MM.1S (cell line): Measurements from ENCODE around the gene GDF9.

Experiments used
- DNase-seq: peaks from one replicate; pipeline ENCODE4 v3.0.0-alpha.2; 2015
- H2AFZ ChIP-seq: fragments of 300-600 bp; sonication (generic); 2 replicates; pipeline ENCODE4 v1.6.0; 2016; ENCODE audit warnings: antibody characterized with exemption, low read length
- H3F3A ChIP-seq: fragments of 300-600 bp; sonication (generic); 2 replicates; pipeline ENCODE4 v1.6.1; 2016; ENCODE audit warnings: mild to moderate bottlenecking, antibody characterized with exemption, low read length, moderate library complexity, mixed read lengths; ENCODE audit not compliant: insufficient read depth
- H3K27ac ChIP-seq: fragments of 300-600 bp; sonication (generic); 2 replicates; pipeline ENCODE4 v1.5.1; 2016; ENCODE audit warnings: mild to moderate bottlenecking, low read length
- H3K27me3 ChIP-seq: fragments of 300-600 bp; sonication (generic); replicated peaks from 2 replicates; pipeline ENCODE4 v1.6.0; 2016; ENCODE audit warnings: low read length; ENCODE audit not compliant: insufficient read depth
- H3K36me3 ChIP-seq: fragments of 300-600 bp; sonication (generic); replicated peaks from 2 replicates; pipeline ENCODE4 v1.6.1; 2016; ENCODE audit warnings: mild to moderate bottlenecking, low read length, mixed read lengths; ENCODE audit not compliant: insufficient read depth
- H3K4me1 ChIP-seq: fragments of 300-600 bp; sonication (generic); 2 replicates; pipeline ENCODE4 v1.6.1; 2016; ENCODE audit warnings: low read length, mixed read lengths
- H3K4me2 ChIP-seq: fragments of 300-600 bp; sonication (generic); 2 replicates; pipeline ENCODE4 v1.6.0; 2016; ENCODE audit warnings: low read depth, low read length
- H3K4me3 ChIP-seq: fragments of 300-600 bp; sonication (generic); 2 replicates; pipeline ENCODE4 v1.5.1; 2016; ENCODE audit warnings: low read length, mixed read lengths
- H3K79me2 ChIP-seq: fragments of 300-600 bp; sonication (generic); 2 replicates; pipeline ENCODE4 v1.6.1; 2016; ENCODE audit warnings: mixed run types, low read length, mixed read lengths
- H3K9ac ChIP-seq: fragments of 300-600 bp; sonication (generic); 2 replicates; pipeline ENCODE4 v1.6.1; 2016; ENCODE audit warnings: low read length, mixed read lengths
- H3K9me2 ChIP-seq: fragments of 300-600 bp; sonication (generic); replicated peaks from 2 replicates; pipeline ENCODE4 v1.6.1; 2016; ENCODE audit warnings: mild to moderate bottlenecking, low read length, mixed read lengths; ENCODE audit not compliant: insufficient read depth
- H3K9me3 ChIP-seq: fragments of 300-600 bp; sonication (generic); replicated peaks from 2 replicates; pipeline ENCODE4 v1.6.1; 2016; ENCODE audit warnings: mild to moderate bottlenecking, low read length, mixed read lengths; ENCODE audit not compliant: insufficient read depth
- H4K20me1 ChIP-seq: fragments of 300-600 bp; sonication (generic); 2 replicates; pipeline ENCODE4 v1.6.1; 2016; ENCODE audit warnings: mild to moderate bottlenecking, low read length, moderate library complexity, mixed read lengths; ENCODE audit not compliant: insufficient read depth
- CTCF ChIP-seq: fragments of 300-600 bp; sonication (generic); IDR thresholded peaks from 2 replicates; pipeline ENCODE4 v1.5.1; 2016; ENCODE audit warnings: antibody characterized with exemption, low read length, mixed read lengths
- EZH2 ChIP-seq: fragments of 300-600 bp; sonication (generic); optimal IDR thresholded peaks from 2 replicates; pipeline ENCODE3; 2017; ENCODE audit warnings: low read depth, mild to moderate bottlenecking, antibody characterized with exemption, low read length, mixed read lengths
- EZH2phosphoT487 ChIP-seq: fragments of 300-600 bp; sonication (generic); IDR thresholded peaks from 2 replicates; pipeline ENCODE4 v1.6.1; 2018; ENCODE audit warnings: antibody characterized with exemption, low read length

GDF9 gene

GRCh38 chr5:132813599-132814502, 52.4 kb downstream of the GDF9 start:
- H3K4me2 ChIP-seq, result peak overlapping the region; percentile 39; the same call in 1 of the 2 replicates
- H3K9me3 ChIP-seq, result no peaks in the 10 kb centered on the region
- H3K9me2 ChIP-seq, result no peaks in the 10 kb centered on the region
- TF ChIP-seq EZH2 (no peak), CTCF (no peak), EZH2phosphoT487 (no peak)
- H3F3A ChIP-seq, result no peaks in the 10 kb centered on the region
- DNase-seq, result peak; percentile 17
- H4K20me1 ChIP-seq, result no peaks in the 10 kb centered on the region
- no peak overlapping the region for H3K27ac ChIP-seq
- H3K79me2 ChIP-seq, result no peaks in the 10 kb centered on the region
- no peak overlapping the region for H3K9ac ChIP-seq
- no peak overlapping the region for H3K4me3 ChIP-seq
- no peaks in the 10 kb centered on the region; the same call in 1 of the 2 replicates for H3K27me3 ChIP-seq
- no peaks in the 10 kb centered on the region for H3K36me3 ChIP-seq
- H3K4me1 ChIP-seq, result no peaks in the 10 kb centered on the region
- H2AFZ ChIP-seq, result no peak overlapping the region

GRCh38 chr5:132812781-132813598, 53.3 kb downstream of the GDF9 start, which contains the start of gene SOWAHA:
Gene SOWAHA (plus strand): TSS chr5:132813302. CDS start chr5:132813622, 320 bp downstream.
- no peak within 1 kb of the TSS for H3K27ac ChIP-seq
- peak within 1 kb of the TSS; percentile 43; the same call in 1 of the 2 replicates for H3K4me2 ChIP-seq
- no peaks in the 10 kb centered on the region for H4K20me1 ChIP-seq
- no peaks in the 10 kb centered on the region for H3F3A ChIP-seq
- no peaks in the 10 kb centered on the region for H3K79me2 ChIP-seq
- H3K36me3 ChIP-seq, result no peaks in the 10 kb centered on the region
- no peak within 1 kb of the TSS for H2AFZ ChIP-seq
- H3K4me1 ChIP-seq, result no peaks in the 10 kb centered on the region
- no peaks in the 10 kb centered on the region for H3K9me2 ChIP-seq
- no peaks in the 10 kb centered on the region for H3K9me3 ChIP-seq
- H3K4me3 ChIP-seq, result 0 out of 2 replicates have a peak within 1 kb of the TSS, but pooled peaks have one; percentile 17
- H3K9ac ChIP-seq, result no peak within 1 kb of the TSS
- no peaks in the 10 kb centered on the region; the same call in 1 of the 2 replicates for H3K27me3 ChIP-seq
- no peak for DNase-seq
- no peak for TF ChIP-seq CTCF
- no peak for TF ChIP-seq EZH2
- TF ChIP-seq EZH2phosphoT487, result no peak

GRCh38 chr5:132812123-132812765, 54.0 kb downstream of the GDF9 start:
- H3K4me1 ChIP-seq, result no peaks in the 10 kb centered on the region
- H3K79me2 ChIP-seq, result no peaks in the 10 kb centered on the region
- H4K20me1 ChIP-seq, result no peaks in the 10 kb centered on the region
- no peak overlapping the region; the same call in 1 of the 2 replicates for H3K4me2 ChIP-seq
- no peak overlapping the region for H3K4me3 ChIP-seq
- no peak overlapping the region for H2AFZ ChIP-seq
- no peaks in the 10 kb centered on the region for H3K36me3 ChIP-seq
- no peak for TF ChIP-seq EZH2phosphoT487
- no peak for TF ChIP-seq EZH2
- TF ChIP-seq CTCF, result no peak
- H3F3A ChIP-seq, result no peaks in the 10 kb centered on the region
- no peaks in the 10 kb centered on the region; the same call in 1 of the 2 replicates for H3K27me3 ChIP-seq
- H3K9ac ChIP-seq, result no peak overlapping the region
- no peaks in the 10 kb centered on the region for H3K9me2 ChIP-seq
- DNase-seq, result no peak
- no peak overlapping the region for H3K27ac ChIP-seq
- H3K9me3 ChIP-seq, result no peaks in the 10 kb centered on the region
